Measurements from ENCODE around the gene MINDY4.

GRCh38 chr7:30846378-30846777, 75.2 kb downstream of the MINDY4 start:
- TF ChIP-seq POLR2A (IDR thresholded peaks at IDR 0.05) (no peak), CTCF (IDR thresholded peaks at IDR 0.05) (no peak)

All from right lobe of liver (tissue), 4 donors.